Measurements from ENCODE around the gene DOCK2.

Gene DOCK2

DNA sequence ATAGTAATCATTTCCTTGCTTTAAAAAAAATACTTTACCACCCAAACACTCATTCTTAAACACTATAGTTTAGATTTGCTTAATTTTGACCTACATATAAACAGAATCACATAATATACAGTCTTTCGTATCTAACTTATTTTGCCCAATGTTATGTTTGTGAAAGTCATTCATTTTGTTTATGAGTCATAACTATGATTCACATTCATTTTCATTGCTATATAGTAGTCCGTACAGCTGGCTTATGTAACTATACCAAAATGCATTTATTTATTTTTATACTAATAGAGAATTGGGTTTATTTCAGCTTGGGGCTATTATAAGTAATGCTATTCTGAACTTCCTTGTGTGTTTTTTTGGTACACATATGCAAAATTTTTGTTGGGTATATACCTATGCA, 434.7 kb downstream of the DOCK2 start:
- Histone ChIP-seq H3K4me3 (IDR thresholded peaks at IDR 0.05; ENCODE audit: insufficient read depth, low read depth, low read length) (no peak overlapping the region), H4K20me1 (ENCODE audit: insufficient read depth) (no peaks in the 10 kb centered on the region), H3K4me2 (no peak overlapping the region), H3K27me3 (ENCODE audit: insufficient read depth, low read depth) (no peaks in the 10 kb centered on the region), H3K79me2 (ENCODE audit: insufficient read depth, low read depth) (no peaks in the 10 kb centered on the region), H3K9ac (no peak overlapping the region), H3K4me1 (ENCODE audit: low read depth, poor library complexity, severe bottlenecking) (no peaks in the 10 kb centered on the region), H2AFZ (ENCODE audit: low read depth) (no peak overlapping the region), H3K27ac (no peak overlapping the region), H3K36me3 (ENCODE audit: insufficient read depth) (no peaks in the 10 kb centered on the region)
- TF ChIP-seq, protein P1, sequence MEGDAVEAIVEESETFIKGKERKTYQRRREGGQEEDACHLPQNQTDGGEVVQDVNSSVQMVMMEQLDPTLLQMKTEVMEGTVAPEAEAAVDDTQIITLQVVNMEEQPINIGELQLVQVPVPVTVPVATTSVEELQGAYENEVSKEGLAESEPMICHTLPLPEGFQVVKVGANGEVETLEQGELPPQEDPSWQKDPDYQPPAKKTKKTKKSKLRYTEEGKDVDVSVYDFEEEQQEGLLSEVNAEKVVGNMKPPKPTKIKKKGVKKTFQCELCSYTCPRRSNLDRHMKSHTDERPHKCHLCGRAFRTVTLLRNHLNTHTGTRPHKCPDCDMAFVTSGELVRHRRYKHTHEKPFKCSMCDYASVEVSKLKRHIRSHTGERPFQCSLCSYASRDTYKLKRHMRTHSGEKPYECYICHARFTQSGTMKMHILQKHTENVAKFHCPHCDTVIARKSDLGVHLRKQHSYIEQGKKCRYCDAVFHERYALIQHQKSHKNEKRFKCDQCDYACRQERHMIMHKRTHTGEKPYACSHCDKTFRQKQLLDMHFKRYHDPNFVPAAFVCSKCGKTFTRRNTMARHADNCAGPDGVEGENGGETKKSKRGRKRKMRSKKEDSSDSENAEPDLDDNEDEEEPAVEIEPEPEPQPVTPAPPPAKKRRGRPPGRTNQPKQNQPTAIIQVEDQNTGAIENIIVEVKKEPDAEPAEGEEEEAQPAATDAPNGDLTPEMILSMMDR (conservative IDR thresholded peaks at IDR 0.05; ENCODE audit: low read depth, low read length): no peak

DNA sequence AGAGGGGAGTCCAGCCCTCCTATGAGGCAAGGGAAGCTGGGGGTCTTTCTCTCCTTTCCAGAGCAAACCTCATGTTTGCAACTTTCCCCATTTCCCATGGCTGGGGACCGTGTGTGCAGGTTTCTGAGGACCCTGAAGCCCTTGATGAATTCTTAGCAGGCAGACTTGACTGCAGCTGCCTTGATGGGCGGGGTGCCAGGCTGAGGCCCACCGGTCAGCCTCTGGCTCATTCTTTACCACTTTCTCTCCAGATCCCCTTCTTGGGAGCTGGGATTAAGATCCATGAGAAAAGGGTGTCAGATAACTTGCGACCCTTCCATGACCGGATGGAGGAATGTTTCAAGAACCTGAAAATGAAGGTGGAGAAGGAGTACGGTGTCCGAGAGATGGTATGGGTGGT, 438.6 kb downstream of the DOCK2 start:
- Histone ChIP-seq H3K27ac (no peak overlapping the region), H4K20me1 (ENCODE audit: insufficient read depth) (no peaks in the 10 kb centered on the region), H3K9ac (no peak overlapping the region), H2AFZ (ENCODE audit: low read depth) (no peak overlapping the region), H3K4me1 (ENCODE audit: low read depth, poor library complexity, severe bottlenecking) (no peaks in the 10 kb centered on the region), H3K4me3 (IDR thresholded peaks at IDR 0.05; ENCODE audit: insufficient read depth, low read depth, low read length) (no peak overlapping the region), H3K79me2 (ENCODE audit: insufficient read depth, low read depth) (no peaks in the 10 kb centered on the region), H3K36me3 (ENCODE audit: insufficient read depth) (no peaks in the 10 kb centered on the region), H3K27me3 (ENCODE audit: insufficient read depth, low read depth) (no peaks in the 10 kb centered on the region), H3K4me2 (no peak overlapping the region)
- TF ChIP-seq, protein P1 (conservative IDR thresholded peaks at IDR 0.05; ENCODE audit: low read depth, low read length): no peak

DNA sequence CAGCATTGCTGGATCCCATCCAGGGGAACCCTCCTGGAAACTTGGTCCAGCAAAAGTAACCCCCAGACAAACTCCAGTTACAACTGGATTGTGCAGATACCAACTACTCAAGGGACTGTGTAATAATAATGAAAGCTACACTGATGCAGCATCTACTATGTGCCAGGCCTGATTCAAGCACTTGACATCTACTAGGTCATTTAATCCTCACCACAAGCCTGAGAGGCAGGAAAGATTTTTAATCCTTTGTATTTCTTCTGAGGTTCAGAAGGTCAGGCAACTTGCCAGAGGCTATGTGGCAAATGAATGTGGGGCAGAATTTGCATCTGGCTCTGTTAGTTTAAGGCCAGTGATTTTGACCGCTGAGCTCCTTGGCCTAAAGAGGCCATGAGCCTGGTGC, 439.1 kb downstream of the DOCK2 start:
- no peak overlapping the region for H2AFZ ChIP-seq (ENCODE audit: low read depth)
- no peaks in the 10 kb centered on the region for H3K79me2 ChIP-seq (ENCODE audit: insufficient read depth, low read depth)
- H3K4me3 ChIP-seq (IDR thresholded peaks at IDR 0.05; ENCODE audit: insufficient read depth, low read depth, low read length): no peak overlapping the region
- H3K27me3 ChIP-seq (ENCODE audit: insufficient read depth, low read depth): no peaks in the 10 kb centered on the region
- TF ChIP-seq, protein P1 (conservative IDR thresholded peaks at IDR 0.05; ENCODE audit: low read depth, low read length): no peak
- no peak overlapping the region for H3K4me2 ChIP-seq
- H3K9ac ChIP-seq: no peak overlapping the region
- no peaks in the 10 kb centered on the region for H3K36me3 ChIP-seq (ENCODE audit: insufficient read depth)
- no peaks in the 10 kb centered on the region for H4K20me1 ChIP-seq (ENCODE audit: insufficient read depth)
- no peak overlapping the region for H3K27ac ChIP-seq
- no peaks in the 10 kb centered on the region for H3K4me1 ChIP-seq (ENCODE audit: low read depth, poor library complexity, severe bottlenecking)

DNA sequence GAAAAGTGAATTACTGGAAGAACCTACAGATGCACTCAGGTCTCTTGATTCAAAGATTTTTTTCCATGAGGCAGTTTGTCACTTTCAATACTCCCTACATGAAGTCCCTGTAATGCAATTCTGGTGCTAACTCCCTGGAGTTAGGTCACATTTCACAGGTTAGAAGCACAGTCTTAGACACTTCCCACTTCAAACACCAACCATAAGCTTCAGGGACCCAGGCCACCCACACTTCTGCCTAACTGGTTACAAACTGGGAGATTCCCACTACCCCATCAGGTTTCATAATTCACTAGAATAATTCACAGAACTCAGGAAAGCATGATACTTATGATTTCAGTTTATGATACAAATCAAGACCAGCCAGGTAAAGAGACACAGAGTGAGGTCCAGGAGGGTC, 439.7 kb downstream of the DOCK2 start:
- H4K20me1 ChIP-seq (ENCODE audit: insufficient read depth): no peaks in the 10 kb centered on the region
- no peak overlapping the region for H2AFZ ChIP-seq (ENCODE audit: low read depth)
- H3K4me2 ChIP-seq: no peak overlapping the region
- H3K27ac ChIP-seq: no peak overlapping the region
- H3K4me3 ChIP-seq (IDR thresholded peaks at IDR 0.05; ENCODE audit: insufficient read depth, low read depth, low read length): no peak overlapping the region
- no peak overlapping the region for H3K9ac ChIP-seq
- TF ChIP-seq, protein P1 (conservative IDR thresholded peaks at IDR 0.05; ENCODE audit: low read depth, low read length): no peak
- H3K27me3 ChIP-seq (ENCODE audit: insufficient read depth, low read depth): no peaks in the 10 kb centered on the region
- no peaks in the 10 kb centered on the region for H3K79me2 ChIP-seq (ENCODE audit: insufficient read depth, low read depth)
- H3K36me3 ChIP-seq (ENCODE audit: insufficient read depth): no peaks in the 10 kb centered on the region
- H3K4me1 ChIP-seq (ENCODE audit: low read depth, poor library complexity, severe bottlenecking): no peaks in the 10 kb centered on the region

DNA sequence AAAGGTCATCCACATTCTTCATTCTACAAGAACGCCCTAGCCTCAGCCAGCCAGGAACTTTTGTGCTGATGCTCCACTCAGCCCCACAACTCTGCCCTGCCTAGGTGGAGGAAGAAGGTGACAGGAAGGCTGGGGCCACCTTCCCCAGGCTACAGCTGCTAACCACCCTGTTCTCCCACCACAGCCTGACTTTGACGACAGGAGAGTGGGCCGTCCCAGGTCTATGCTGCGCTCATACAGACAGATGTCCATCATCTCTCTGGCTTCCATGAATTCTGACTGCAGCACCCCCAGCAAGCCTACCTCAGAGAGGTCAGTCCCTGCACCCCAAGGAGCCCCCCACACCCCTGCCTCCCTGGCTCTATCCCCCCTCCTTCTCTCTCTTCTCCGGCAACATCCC, 440.5 kb downstream of the DOCK2 start:
- no peaks in the 10 kb centered on the region for H3K36me3 ChIP-seq (ENCODE audit: insufficient read depth)
- H3K4me1 ChIP-seq (ENCODE audit: low read depth, poor library complexity, severe bottlenecking): no peaks in the 10 kb centered on the region
- TF ChIP-seq, protein P1 (conservative IDR thresholded peaks at IDR 0.05; ENCODE audit: low read depth, low read length): no peak
- no peaks in the 10 kb centered on the region for H3K27me3 ChIP-seq (ENCODE audit: insufficient read depth, low read depth)
- H3K79me2 ChIP-seq (ENCODE audit: insufficient read depth, low read depth): no peaks in the 10 kb centered on the region
- no peaks in the 10 kb centered on the region for H4K20me1 ChIP-seq (ENCODE audit: insufficient read depth)
- H2AFZ ChIP-seq (ENCODE audit: low read depth): no peak overlapping the region
- H3K4me2 ChIP-seq: no peak overlapping the region
- no peak overlapping the region for H3K27ac ChIP-seq
- H3K4me3 ChIP-seq (IDR thresholded peaks at IDR 0.05; ENCODE audit: insufficient read depth, low read depth, low read length): no peak overlapping the region
- H3K9ac ChIP-seq: no peak overlapping the region

Measured in KMS-11 (cell line).